Ishikawa (cell line): Measurements from ENCODE around the gene PARD3B.

Source experiments
- EP300 ChIP-seq: IDR thresholded peaks from 2 replicates; pipeline ENCODE4 v1.6.1; 2012; ENCODE audit warnings: borderline replicate concordance
- TAF1 ChIP-seq: IDR thresholded peaks from 2 replicates; pipeline ENCODE4 v1.6.1; 2012; ENCODE audit warnings: low read depth, mild to moderate bottlenecking
- ZBTB7A ChIP-seq: IDR thresholded peaks from 2 replicates; pipeline ENCODE4 v1.6.1; 2012; ENCODE audit warnings: low read depth
- TF ChIP-seq, protein P1 (sequence below): IDR thresholded peaks from 2 replicates; pipeline ENCODE4 v1.6.1; 2012

DNA sequence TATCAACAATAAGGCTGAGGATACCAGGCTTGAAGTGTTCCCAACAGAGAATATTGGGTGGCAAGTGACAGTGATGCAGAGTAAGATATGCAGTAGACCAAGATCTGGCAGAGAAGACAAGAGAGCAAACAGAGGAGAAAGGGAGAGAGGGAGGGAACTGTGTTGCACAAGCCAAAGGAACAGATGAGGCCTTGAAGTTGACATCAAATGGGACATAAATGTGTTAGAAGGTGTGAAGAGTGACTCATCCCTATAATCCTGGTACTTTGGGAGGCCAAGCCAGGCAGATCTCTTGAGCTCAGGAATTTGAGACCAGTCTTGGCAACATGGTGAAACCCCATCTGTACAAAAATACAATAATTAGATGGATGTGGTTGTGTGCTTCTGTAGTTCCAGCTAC is 342.9 kb downstream of the PARD3B start:
- TF ChIP-seq, protein P1, sequence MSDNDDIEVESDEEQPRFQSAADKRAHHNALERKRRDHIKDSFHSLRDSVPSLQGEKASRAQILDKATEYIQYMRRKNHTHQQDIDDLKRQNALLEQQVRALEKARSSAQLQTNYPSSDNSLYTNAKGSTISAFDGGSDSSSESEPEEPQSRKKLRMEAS = no peak
- no peak for TF ChIP-seq EP300
- TF ChIP-seq TAF1 = no peak
- no peak for TF ChIP-seq ZBTB7A
